Endothelial cell of umbilical vein (primary cell): ENCODE measurements around the gene ZNF799. TPM values are rescaled to one million over a fixed set of nuclear protein-coding genes. Genes with fewer than 3 reads are reported as not detected.
"Not testable (repeated sequence)": the region's sequence is repeated elsewhere in the genome, so short reads cannot be mapped to it uniquely, and the experiment has no call there.

Experiments
- BruUV-seq: library from RNA; stranded (reverse); fragments of 400-500 nt; replicated peaks from 2 replicates; lab custom pipeline; 2021; lab: Mats Ljungman, UMichigan
- CTCF ChIA-PET: fragments of 300-600, 350-600 bp; sonication (Branson Sonifier 250); formaldehyde crosslinking; loops from one replicate; lab custom pipeline; 2021; ENCODE audit warnings: antibody characterized with exemption, inconsistent platforms; lab: Charles Lee
- POLR2A ChIA-PET: fragments of 300-600, 350-600 bp; sonication (Branson Sonifier 250); formaldehyde crosslinking; loops from one replicate; lab custom pipeline; 2021; ENCODE audit warnings: antibody characterized with exemption, inconsistent platforms; lab: Charles Lee
- DNase-seq: peaks from one replicate; pipeline ENCODE4 v3.0.0-alpha.2; 2011; ENCODE audit warnings: low read depth, low spot score
- FAIRE-seq: peaks from 2 replicates; lab custom pipeline; 2011; peaks lifted over from hg19 to GRCh38; lab: Jason Lieb, UNC
- H2AFZ ChIP-seq: 2 replicates; pipeline ENCODE4 v1.6.0; 2012; ENCODE audit warnings: low read depth, low read length, control low read depth, inconsistent platforms
- H3K27ac ChIP-seq: 2 replicates; pipeline ENCODE4 v1.5.1; 2011; ENCODE audit warnings: low read depth, mild to moderate bottlenecking, control low read depth, low read length, moderate library complexity; ENCODE audit not compliant: insufficient read depth
- H3K27me3 ChIP-seq, 2 experiments: 2 replicates each; pipeline versions ENCODE4 v1.6.0 to v1.6.1; 2011; ENCODE audit warnings: low read length in 2 of 2, mixed read lengths in 1 of 2; ENCODE audit not compliant: control insufficient read depth in 2 of 2, insufficient read depth in 2 of 2
- H3K36me3 ChIP-seq, 2 experiments: 2 replicates in 1 of 2; 3 replicates in 1 of 2; pipeline ENCODE4 v1.5.1; 2011; ENCODE audit warnings: low read length in 2 of 2, mild to moderate bottlenecking in 1 of 2, moderate library complexity in 1 of 2; ENCODE audit not compliant: control insufficient read depth in 2 of 2, insufficient read depth in 2 of 2; ENCODE audit errors: extremely low read depth in 1 of 2
- H3K4me1 ChIP-seq: 3 replicates; pipeline ENCODE4 v1.5.1; 2011; ENCODE audit warnings: mild to moderate bottlenecking, low read length; ENCODE audit not compliant: control insufficient read depth, insufficient read depth; ENCODE audit errors: extremely low read depth
- H3K4me2 ChIP-seq: 2 replicates; pipeline ENCODE4 v1.6.1; 2011; ENCODE audit warnings: low read length, control low read depth, mixed read lengths; ENCODE audit not compliant: insufficient read depth
- H3K4me3 ChIP-seq, 3 experiments: fragments of 200-600 bp in 1 of 3; sonication (generic), shearing (Covaris generic) in 1 of 3; replicated peaks in 1 of 3; 2 replicates each; pipeline ENCODE4 v1.5.1; 2011 to 2016; ENCODE audit warnings: control low read depth in 3 of 3, low read length in 3 of 3, mild to moderate bottlenecking in 2 of 3, inconsistent platforms in 1 of 3, low read depth in 1 of 3, moderate library complexity in 1 of 3; ENCODE audit not compliant: insufficient read depth in 1 of 3
- H3K79me2 ChIP-seq: 2 replicates; pipeline ENCODE4 v1.6.0; 2012; ENCODE audit warnings: low read length, inconsistent platforms; ENCODE audit not compliant: control insufficient read depth, insufficient read depth
- H3K9ac ChIP-seq: replicated peaks from 2 replicates; pipeline ENCODE3; 2011; ENCODE audit warnings: low read length, control low read depth; ENCODE audit not compliant: insufficient read depth; ENCODE audit errors: extremely low read depth
- H3K9me1 ChIP-seq: replicated peaks from 3 replicates; pipeline ENCODE4 v1.6.0; 2011; ENCODE audit warnings: mild to moderate bottlenecking, low read length; ENCODE audit not compliant: control insufficient read depth, insufficient read depth; ENCODE audit errors: extremely low read depth
- H3K9me3 ChIP-seq: replicated peaks from 2 replicates; pipeline ENCODE4 v1.5.1; 2012; ENCODE audit warnings: low read length, inconsistent platforms; ENCODE audit not compliant: control insufficient read depth, insufficient read depth
- H4K20me1 ChIP-seq: replicated peaks from 2 replicates; pipeline ENCODE3; 2011; ENCODE audit warnings: mild to moderate bottlenecking, low read length; ENCODE audit not compliant: control insufficient read depth, insufficient read depth; ENCODE audit errors: extremely low read depth
- CTCF ChIP-seq, 2 donors: IDR thresholded peaks; 1 replicate in 1 of 2; 2 replicates in 1 of 2; pipeline ENCODE4 v1.5.1; 2011; ENCODE audit warnings: low read length in 2 of 2, mild to moderate bottlenecking in 2 of 2, moderate library complexity in 2 of 2, control low read depth in 1 of 2, inconsistent platforms in 1 of 2, low read depth in 1 of 2; ENCODE audit not compliant: insufficient read depth in 1 of 2; ENCODE audit errors: extremely low read depth in 1 of 2
- EZH2 ChIP-seq: IDR thresholded peaks from 2 replicates; pipeline ENCODE4 v1.6.1; 2012; ENCODE audit warnings: borderline replicate concordance, low read depth, mild to moderate bottlenecking, moderate library complexity, low read length, inconsistent platforms; ENCODE audit not compliant: severe bottlenecking
- FOS ChIP-seq: IDR thresholded peaks from 2 replicates; pipeline ENCODE4 v1.6.1; 2011; ENCODE audit warnings: mild to moderate bottlenecking, low read length, moderate library complexity, borderline replicate concordance; ENCODE audit not compliant: insufficient read depth
- GATA2 ChIP-seq: IDR thresholded peaks from 2 replicates; pipeline ENCODE4 v1.7.0; 2011; ENCODE audit warnings: low read depth, mild to moderate bottlenecking, moderate library complexity, mixed read lengths, low read length; ENCODE audit not compliant: insufficient read length, insufficient read depth
- JUN ChIP-seq: IDR thresholded peaks from 2 replicates; pipeline ENCODE4 v1.6.1; 2011; ENCODE audit warnings: borderline replicate concordance, low read depth; ENCODE audit not compliant: insufficient read length, insufficient read depth
- MAX ChIP-seq: IDR thresholded peaks from 2 replicates; pipeline ENCODE4 v1.6.1; 2011; ENCODE audit not compliant: insufficient read depth, insufficient read length
- MYC ChIP-seq: IDR thresholded peaks from one replicate; pipeline ENCODE4 v1.6.1; 2011; ENCODE audit warnings: mild to moderate bottlenecking, low read depth, low read length
- POLR2A ChIP-seq: IDR thresholded peaks from 2 replicates; pipeline ENCODE4 v1.6.1; 2012; ENCODE audit warnings: low read depth, mild to moderate bottlenecking, control low read depth, low read length
- POLR2AphosphoS5 ChIP-seq: IDR thresholded peaks from 2 replicates; pipeline ENCODE4 v1.6.1; 2012; ENCODE audit warnings: low read depth, mild to moderate bottlenecking, control low read depth, low read length, moderate library complexity; ENCODE audit not compliant: insufficient read depth
- dilution Hi-C: fragments of 300-500 bp; cut with MboI; formaldehyde crosslinking; loops from one replicate; pipeline ENCODE4 v1.15.0; 2019; ENCODE audit warnings: low sequenced_read_pairs; ENCODE audit not compliant: extremely low pct_ligation_motif_present
- intact Hi-C: fragments of 100-400 bp; cut with micrococcal nuclease; formaldehyde crosslinking; loops from one replicate; pipeline ENCODE4 v1.10.0; 2022
- polyA plus RNA-seq, 4 experiments: library from polyadenylated mRNA; depleted of rRNA in 3 of 4; stranded (reverse) in 3 of 4; unstranded in 1 of 4; fragments of >200 nt; gene quantifications; 2 replicates each; pipeline versions ENCODE4 v1.2.1 to v1.2.3, GENCODE V29; 2011 to 2012; ENCODE audit warnings: missing spikeins in 1 of 4
- total RNA-seq: library from RNA; stranded (reverse); gene quantifications from 2 replicates; pipeline ENCODE4 v1.2.3, GENCODE V29; 2021

ZNF799 gene
- total and polyA plus RNA-seq, 2 donors (not counting 3 experiments of a cell fraction or from before 2014, with no cell fraction given) = 1.0 to 3.0 TPM

GRCh38 chr19:12411893-12412292, 10.8 kb upstream of the ZNF799 start:
- H3K27me3 ChIP-seq = no peaks in the 10 kb centered on the region
- no peak overlapping the region for H3K9ac ChIP-seq
- dilution Hi-C loops = no loop called here
- CTCF ChIA-PET = no interaction called here
- no peak for FAIRE-seq
- no peak for DNase-seq
- no peaks in the 10 kb centered on the region for H3K4me1 ChIP-seq
- TF ChIP-seq CTCF (IDR thresholded peaks at IDR 0.05; ENCODE audit: extremely low read depth in 1 of 2, insufficient read depth in 1 of 2, low read depth in 1 of 2, low read length in 2 of 2) (no peak), JUN (no peak), POLR2AphosphoS5 (no peak), MAX (no peak), POLR2A (no peak), GATA2 (no peak), FOS (no peak), MYC (no peak), EZH2 (no peak)
- intact Hi-C loops = no loop called here
- no TSS peak for BruUV-seq
- no peak overlapping the region for H3K27ac ChIP-seq
- POLR2A ChIA-PET = no interaction called here
- no peak overlapping the region for H3K4me2 ChIP-seq
- H3K9me3 ChIP-seq = no peaks in the 10 kb centered on the region
- no peak overlapping the region for H2AFZ ChIP-seq
- H3K36me3 ChIP-seq = no peaks in the 10 kb centered on the region
- H3K79me2 ChIP-seq = no peaks in the 10 kb centered on the region
- H4K20me1 ChIP-seq = no peaks in the 10 kb centered on the region
- H3K9me1 ChIP-seq = no peaks in the 10 kb centered on the region
- H3K4me3 ChIP-seq = no peak overlapping the region

GRCh38 chr19:12399901-12400632, 1.0 kb downstream of the ZNF799 start:
- BruUV-seq = TSS peak; percentile 10
- H3K4me3 ChIP-seq = peak overlapping the region; percentile 80 to 87 (median 81)
- peak overlapping the region; percentile 86 for H3K4me2 ChIP-seq
- H3K79me2 ChIP-seq, H3K4me1 ChIP-seq, FAIRE-seq, H4K20me1 ChIP-seq, H3K36me3 ChIP-seq, H3K27me3 ChIP-seq, H3K27ac ChIP-seq, H3K9me3 ChIP-seq, POLR2A ChIA-PET, dilution Hi-C loops, CTCF ChIA-PET, H3K9me1 ChIP-seq: not testable (repeated sequence)
- peak overlapping the region; percentile 65 for H3K9ac ChIP-seq
- intact Hi-C loops = loop anchor here (2.0 kb wide), 1 partner anchor 35 kb away; the partner anchor contains the start of gene ZNF442
- H2AFZ ChIP-seq = peak overlapping the region; percentile 96
- peak; percentile 18 for DNase-seq

GRCh38 chr19:12391148-12391547, 9.9 kb downstream of the ZNF799 start:
- H3K36me3 ChIP-seq, H3K27me3 ChIP-seq, DNase-seq, CTCF ChIA-PET, H4K20me1 ChIP-seq, dilution Hi-C loops, H3K4me3 ChIP-seq, H3K4me1 ChIP-seq, H3K9me1 ChIP-seq, H3K79me2 ChIP-seq, H3K27ac ChIP-seq, H3K9ac ChIP-seq, BruUV-seq, H2AFZ ChIP-seq, POLR2A ChIA-PET, intact Hi-C loops, H3K4me2 ChIP-seq, FAIRE-seq, H3K9me3 ChIP-seq: not testable (repeated sequence)
